GM10847 (cell line): ENCODE measurements around the gene SHQ1.

Experiments
- POLR2A ChIP-seq: IDR thresholded peaks from 2 replicates; pipeline ENCODE4 v1.6.1; 2011; ENCODE audit not compliant: insufficient read length; ENCODE audit errors: extremely low read depth

Gene SHQ1

DNA sequence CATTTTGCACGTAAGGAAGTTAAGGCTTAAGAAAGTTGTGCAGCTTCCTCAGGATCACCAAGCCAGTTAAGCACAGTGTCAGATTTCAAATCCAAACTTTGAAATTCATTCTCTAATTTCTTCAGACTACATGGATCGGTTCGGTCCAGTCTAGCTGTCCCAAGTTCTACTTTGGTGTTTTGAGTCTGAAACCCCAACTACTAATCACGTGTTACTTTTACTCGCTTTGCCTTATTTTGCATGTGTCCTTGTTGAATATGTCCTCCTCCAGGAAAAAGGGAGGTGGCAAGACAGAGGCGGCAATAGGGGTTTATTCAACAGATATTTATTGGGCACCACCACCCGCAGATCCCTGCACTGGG is 39.1 kb upstream of the SHQ1 start:
- no peak for TF ChIP-seq POLR2A

DNA sequence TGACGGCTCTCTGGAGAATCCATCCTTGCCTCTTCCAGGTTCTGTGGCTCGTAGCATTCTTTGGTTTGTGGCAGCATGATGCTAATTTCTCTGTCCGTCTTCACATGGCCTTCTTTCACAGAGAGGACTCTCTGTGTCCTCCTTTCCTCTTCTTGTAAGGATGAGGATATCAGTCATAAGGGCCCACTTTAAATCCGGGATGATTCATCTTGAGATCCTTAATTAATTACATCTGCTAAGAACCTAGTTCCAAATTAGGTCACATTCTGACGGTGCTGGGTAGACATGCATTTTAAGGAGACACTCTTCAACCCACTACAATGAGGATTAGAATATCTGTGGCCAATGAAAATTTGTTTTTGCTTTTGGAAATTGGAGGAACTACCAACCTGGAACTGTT is 23.9 kb upstream of the SHQ1 start:
- TF ChIP-seq POLR2A = no peak

DNA sequence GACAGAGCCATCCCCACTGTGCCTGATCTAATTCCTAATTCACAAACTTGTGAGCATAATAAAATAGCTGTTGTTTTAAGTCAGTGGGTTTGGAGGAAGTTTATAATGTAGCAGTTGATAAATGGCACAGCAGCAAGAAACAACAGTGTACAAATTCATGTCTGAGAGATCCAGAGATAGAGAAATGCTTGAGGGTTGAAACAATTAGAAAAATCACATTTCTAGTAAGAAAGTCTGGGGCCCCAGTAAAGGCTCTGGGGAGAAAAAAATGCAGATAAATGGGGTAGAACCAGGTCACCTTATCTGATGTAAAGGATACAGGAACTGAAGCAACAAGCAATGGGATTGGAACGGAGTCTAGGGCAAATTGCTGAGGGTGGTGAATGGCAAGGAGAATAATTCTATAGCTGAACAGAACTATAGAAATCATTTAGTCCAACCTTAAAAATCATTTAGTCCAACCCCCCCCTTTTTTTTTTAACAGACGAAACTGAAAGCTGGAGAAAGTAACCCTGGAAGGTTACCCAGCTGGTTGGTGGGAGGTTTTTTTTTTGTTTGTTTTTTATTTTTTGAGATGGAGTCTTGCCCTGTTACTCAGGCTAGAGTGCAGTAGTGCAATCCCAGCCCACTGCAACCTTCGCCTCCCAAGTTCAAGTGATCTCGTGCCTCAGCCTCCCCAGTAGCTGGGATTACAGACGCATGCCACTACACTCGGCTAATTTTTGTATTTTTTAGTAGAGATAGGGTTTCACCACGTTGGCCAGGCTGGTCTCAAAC is 14.3 kb upstream of the SHQ1 start:
- no peak for TF ChIP-seq POLR2A

DNA sequence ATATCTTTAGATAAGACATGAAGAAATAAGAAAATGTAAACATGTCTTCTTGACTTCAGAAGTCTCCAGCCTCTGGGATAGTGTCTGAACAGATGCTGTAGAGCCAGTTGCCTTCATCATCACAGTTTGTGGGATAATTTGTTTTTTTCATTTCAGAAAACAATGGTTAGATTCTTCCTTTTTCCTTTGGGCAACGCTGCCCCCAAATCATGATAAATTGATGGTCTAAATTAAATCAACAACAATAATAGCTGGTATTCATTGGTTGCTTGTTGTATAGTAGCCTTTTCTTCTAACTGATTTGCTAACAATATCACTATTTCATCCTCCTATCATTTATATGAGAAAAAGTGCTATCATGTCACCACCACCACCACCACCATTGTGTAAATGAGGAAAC is 12.6 kb upstream of the SHQ1 start:
- TF ChIP-seq POLR2A = no peak

DNA sequence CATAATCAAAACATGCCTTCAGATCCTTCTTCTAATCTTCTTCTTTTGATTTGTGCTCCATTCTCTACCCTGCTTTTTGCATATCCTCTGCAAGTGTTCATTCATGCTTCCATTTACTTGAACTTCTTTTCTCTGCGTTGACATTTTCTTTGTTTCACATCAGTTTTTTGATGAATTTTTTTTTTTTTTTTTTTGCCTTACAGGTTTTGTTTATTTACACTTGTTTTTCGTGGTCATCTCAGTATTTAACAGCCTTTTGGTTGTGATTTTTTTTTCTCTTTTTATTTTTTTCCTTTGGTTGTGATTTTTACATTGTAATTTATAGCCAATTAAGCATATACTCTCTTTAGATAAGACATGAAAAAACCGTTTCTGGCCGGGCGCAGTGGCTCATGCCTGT is 11.8 kb upstream of the SHQ1 start:
- TF ChIP-seq POLR2A = no peak

DNA sequence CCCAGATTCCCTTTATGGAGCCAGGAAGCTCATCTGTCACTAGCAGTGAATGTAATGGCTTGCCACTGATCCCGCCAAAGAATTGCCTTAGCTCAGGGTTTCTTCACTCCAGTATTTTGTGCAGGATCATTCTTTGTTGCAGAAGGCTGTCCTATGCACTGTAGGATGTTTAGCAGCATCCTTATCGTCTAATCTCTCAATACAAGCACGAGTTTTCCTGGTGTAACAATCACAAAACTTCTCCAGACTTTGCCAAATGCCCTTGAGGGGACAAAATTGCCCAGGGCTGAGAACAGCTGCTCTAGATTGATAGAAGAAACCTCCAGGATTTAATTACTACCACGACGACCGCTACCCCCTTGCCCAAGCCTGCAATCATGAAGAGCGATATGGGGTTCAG is 6.8 kb upstream of the SHQ1 start:
- TF ChIP-seq POLR2A = no peak

DNA sequence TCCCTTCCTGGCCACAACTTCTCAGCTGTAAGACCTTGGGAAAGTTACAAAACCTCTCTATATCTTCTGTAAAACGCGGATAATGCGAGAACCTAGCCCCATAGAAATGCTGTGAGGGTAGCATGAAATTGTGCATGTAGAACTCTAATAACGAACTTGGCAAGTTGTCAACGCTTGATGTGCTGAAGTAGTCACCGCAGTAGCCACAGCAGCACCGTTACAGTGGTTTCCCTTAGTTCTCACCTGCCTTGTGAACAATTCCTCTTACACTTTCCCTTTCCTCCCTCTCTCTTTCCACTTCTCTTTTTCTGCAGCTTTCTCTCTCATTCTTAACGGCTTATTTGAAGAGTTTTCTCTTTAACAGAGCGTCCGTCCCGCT is 447 bp upstream of the SHQ1 start:
- TF ChIP-seq POLR2A = no peak

DNA sequence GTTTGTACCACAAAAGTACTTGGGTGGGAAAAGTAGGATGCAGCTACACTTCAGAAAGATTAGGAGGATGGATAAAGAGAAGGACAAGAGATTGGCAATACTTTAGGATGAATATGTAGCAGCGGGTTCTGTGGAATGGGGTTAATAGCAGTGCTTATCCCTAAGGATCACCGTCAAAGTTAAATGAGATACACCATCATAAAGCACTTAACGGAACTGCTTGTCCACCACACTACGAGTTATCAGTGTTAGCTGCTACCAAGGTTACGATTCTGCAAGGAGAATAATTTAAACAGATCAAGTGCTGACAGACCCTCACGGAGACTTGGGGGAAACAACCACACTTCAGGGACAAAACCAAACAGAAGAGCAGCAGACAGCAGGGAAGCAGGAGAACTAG is 963 bp downstream of the SHQ1 start:
- TF ChIP-seq POLR2A = no peak

DNA sequence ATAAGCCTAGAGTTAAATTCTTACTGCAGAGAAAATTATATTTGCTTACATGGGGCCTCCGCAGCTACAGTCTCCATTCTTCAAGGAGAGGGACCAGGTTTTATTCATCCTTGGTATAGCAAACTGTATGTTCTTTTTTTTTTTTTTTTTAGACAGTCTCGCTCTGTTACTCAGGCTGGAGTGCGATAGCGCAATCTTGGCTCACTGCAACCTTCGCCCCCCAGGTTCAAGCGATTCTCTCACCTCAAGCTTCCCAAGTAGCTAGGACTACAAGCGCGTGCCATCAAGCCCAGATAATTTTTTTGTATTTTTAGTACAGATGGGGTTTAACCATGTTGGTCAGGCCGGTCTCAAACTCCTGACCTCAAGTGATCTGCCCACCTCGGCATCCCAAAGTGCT is 2.1 kb downstream of the SHQ1 start:
- no peak for TF ChIP-seq POLR2A

DNA sequence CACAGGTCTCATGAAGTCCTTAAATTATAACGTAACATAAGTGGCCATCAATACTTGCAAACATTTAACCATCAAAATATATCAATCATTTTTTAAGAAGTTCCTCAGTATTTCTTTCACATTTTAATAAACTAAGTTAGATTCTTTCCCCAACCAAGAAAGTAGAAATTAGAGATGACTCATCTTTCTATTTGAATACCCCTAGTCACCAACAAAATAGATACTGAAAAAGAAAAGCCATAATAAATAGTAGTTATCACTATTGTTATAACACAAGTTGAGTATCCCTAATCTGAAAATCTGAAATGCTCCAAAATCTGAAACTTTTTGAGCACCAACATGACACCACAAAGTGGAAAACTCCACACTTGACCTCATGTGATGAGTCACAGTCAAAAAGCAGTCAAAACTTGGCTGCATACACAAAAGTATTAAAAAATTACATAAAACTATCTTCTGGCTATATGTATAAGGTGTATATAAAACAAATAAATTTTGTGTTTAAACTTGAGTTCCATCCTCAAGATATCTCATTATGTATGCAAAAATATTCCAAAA is 3.7 kb downstream of the SHQ1 start:
- TF ChIP-seq POLR2A = no peak

DNA sequence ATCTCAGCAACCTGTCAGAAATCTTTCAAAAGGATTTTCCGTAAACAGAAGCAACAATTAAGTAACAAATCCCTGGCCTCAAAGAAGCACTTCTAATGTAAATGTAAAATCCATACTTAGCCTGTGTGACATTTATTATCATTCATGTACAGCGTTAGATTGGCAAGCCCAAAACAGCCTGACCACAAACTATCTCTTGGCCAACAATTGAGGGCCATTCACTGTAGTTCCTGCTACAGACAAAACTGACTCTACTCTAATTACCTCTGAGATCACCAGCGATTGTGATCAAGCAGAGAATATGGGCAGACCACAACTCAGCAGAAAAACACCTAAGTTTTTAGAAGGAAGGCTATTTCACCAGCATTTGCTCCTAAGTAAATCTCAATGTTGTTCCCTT is 9.2 kb downstream of the SHQ1 start:
- TF ChIP-seq POLR2A = no peak

DNA sequence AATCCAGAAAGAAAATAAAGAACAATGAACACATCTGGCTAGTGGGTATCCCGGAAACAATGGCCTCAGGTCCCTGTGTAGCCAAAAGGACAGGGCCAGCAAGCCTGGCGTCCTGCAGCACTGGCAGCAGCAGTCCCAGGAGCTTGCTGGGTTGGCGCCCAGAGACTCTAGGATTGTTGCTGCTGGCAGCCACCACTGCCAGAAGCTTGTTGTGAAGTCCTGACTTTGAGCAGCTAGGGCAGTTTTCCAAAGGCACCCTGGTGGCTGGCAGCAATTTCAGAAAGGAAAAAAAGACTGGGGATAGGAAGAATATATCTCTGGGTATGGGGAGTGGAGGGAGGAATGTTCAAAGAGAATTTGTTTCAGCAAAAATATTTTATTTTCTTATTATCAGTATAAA is 11.3 kb downstream of the SHQ1 start:
- TF ChIP-seq POLR2A = no peak

DNA sequence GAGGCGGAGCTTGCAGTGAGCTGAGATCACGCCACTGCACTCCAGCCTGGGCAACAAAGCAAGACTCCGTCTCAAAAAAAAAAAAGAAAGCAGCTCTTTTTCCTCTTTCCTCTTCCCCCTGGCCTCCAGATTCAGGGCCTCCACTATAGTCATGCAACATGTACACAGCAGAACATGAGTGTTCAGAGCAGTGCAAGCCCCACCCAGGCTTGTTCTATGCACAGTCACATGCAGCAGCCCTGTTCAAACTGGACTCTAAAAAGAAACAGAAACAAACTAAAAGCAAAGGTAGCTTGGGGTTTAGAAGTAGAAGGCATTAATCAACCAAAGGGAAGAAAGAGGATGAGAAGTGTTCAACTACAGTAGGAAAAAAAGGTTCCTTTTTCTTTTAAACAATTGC is 11.8 kb downstream of the SHQ1 start:
- no peak for TF ChIP-seq POLR2A

DNA sequence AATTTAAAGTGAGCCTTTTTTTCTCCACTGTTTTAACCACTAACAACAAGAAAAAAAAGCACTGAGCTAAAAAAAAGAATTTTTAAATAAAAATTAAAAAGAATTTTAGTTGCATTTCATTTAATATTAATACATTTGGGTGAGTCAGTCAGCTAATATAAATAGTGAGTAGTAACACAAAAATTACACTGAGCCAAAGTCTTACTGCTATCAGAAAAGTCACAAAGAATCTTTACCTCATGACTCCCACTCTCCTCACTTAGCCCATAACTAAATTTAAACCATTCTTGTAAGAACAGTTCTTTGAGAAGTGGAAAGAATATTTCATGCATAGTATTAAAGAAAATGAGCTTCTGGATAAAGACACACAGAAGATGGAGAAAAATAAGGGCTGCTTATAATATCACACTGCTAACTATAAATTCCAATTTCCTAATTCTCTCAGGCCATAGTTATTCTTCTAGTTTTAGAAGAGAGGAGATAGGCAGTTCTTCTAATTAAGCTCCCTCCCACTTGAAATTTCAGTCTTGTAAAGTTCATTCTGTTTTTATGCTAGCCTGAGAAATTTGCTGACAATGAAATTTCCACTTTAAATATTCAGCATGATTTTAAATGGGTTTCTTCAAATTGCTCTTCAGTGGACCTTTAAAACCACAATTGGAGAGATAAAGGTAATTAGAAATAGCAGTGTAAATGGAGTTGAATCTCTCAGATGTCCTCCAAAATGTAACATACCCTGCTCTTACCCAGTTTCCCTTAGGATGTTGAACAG is 17.6 kb downstream of the SHQ1 start:
- TF ChIP-seq POLR2A = no peak

DNA sequence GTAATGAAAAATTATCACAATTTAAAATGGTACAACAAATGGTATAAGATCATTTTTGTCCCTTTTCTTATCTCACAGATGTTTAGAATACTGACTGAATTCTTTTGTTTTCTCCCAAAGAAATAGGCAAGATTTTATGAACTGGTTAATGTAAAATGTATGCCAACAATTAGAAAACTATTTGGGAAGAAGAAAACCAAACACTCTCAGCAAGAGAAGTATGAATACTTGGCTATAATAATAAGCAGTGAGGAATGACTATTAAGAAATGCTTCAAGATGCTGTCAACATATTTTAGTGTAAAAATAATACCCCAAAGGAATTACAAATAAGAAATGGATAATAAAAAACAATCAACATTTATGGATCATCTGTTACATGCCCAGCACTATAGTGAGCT is 18.5 kb downstream of the SHQ1 start:
- TF ChIP-seq POLR2A = no peak

DNA sequence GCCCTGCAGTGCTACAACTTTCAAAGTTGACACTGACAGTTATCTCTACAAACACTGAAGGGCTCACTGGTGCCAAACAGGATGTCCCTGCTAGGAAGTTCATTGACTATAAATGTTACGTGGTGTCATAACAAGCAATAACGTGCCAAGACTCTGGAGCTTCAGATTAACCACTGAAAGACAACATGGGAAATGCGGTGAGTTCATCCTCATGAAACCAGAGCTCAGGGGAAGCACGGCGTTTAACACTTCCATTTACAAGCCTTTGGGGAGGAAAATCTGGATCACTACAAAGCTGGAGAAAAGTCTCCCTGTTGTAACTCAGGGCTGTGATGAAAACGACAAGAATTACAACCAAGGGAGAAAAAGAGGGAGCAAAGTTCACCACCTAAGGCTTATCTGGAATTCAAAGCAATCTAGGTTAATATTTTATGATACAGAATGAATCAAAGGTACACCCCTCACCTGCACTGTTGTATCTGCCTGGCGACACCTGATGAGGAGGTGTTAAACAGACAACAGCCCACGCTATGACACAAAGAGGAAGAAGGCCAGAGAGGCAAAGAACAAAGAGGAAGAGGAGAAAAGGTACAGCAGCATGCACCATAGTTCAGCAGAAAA is 27.0 kb downstream of the SHQ1 start:
- no peak for TF ChIP-seq POLR2A
